CD4-positive, alpha-beta T cell treated with Interleukin-17A for 1 hour (primary cell): ENCODE measurements around the gene ARHGAP45.
"Not testable (repeated sequence)": the region's sequence is repeated elsewhere in the genome, so short reads cannot be mapped to it uniquely, and the experiment has no call there.

Experiments
- DNase-seq: peaks from one replicate; pipeline ENCODE4 v3.0.0-alpha.2; 2020

ARHGAP45 gene

DNA sequence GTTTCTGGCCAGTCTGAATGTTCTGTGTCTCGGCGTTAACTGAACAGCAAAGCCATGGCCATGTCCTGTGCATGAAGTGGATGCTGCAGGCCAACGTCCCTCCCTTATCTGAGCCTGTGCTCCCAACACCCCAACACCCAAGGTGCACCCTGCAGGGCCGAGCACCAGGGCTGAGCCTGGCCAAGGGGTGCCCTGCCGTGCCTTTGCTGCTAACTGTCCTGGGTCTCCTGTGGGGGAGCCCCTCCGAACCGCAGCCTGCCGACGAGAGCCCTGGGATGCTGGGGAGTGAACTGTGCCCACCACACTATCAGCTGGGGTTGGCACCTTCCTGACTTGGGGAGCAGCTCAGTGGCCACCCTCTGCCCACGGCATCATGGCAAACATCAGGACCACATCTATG, 54.4 kb downstream of the ARHGAP45 start:
- DNase-seq, result no peak

- DNase-seq, result no peak
Measured at GRCh38 chr19:1122021-1122971, 55.3 kb downstream of the ARHGAP45 start.

- DNase-seq, result peak; percentile 35
Measured at GRCh38 chr19:1122972-1123363, 56.0 kb downstream of the ARHGAP45 start.

- DNase-seq, result no peak
Measured at GRCh38 chr19:1123381-1123780, 56.4 kb downstream of the ARHGAP45 start.

DNA sequence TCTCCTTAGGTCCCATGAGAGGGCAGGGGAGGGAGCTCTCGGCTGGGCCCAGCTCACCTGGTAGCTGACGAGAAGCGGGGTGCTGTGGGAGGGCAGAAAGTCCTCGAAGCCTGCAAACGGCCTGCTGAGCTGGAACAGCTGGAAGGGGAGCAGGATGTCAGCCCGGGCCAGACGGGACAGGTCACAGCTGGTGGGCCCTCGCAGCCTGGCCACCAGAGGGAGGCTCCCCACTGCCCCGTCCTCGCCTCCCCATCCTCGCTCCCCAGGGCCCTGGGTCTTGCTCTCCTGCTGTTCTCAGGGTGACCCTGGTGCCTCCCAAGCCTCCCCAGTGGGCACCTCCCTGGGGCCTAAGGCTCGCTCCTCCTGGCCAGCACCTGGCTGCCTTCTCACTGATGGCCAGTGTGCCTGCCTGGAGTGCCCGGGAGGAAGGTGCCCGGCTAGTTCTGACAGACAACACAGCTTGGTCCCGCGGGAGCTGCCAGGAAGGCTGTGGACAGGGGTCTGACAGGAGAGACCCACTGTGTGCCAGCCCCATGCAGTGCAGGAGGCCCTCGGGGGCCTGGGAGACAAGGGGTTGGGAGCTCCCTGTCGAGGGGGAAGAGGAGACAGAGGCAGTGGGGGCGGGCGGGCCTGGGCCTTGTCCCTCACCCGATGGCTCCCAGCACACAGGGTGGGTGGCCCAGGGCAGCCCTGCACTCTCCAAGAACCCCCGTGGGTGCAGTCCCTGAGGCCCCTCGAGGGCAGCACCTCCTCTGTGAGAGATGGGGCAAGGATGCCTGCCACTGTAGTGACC, 57.1 kb downstream of the ARHGAP45 start:
- no peak for DNase-seq

GRCh38 chr19:1125601-1126467, 58.9 kb downstream of the ARHGAP45 start:
- no peak for DNase-seq

GRCh38 chr19:1126984-1127760, 60.2 kb downstream of the ARHGAP45 start:
- DNase-seq, result no peak

- DNase-seq, result no peak
Measured at GRCh38 chr19:1128106-1128505, 61.1 kb downstream of the ARHGAP45 start.

GRCh38 chr19:1129084-1129483, 62.1 kb downstream of the ARHGAP45 start:
- DNase-seq, result not testable (repeated sequence)

DNA sequence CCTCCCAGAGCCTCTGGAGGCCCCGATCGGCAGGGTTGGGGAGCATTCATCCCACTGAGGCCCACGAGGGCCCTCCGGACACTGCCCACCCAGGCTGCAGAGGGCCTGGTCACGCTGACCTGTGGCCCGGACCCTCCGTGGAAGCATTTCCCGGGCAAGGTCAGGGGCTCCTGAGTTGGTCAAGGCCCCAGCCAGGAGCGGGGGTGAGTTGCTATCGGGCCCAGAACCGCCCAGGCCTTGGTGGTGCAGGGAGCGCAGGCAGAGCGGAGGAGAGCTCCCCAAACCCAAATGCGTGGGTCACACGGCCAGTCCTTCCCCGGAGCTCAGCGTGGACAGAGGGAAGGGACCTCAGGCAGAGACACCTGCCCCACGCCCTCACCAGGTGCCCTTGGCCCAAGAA, 62.6 kb downstream of the ARHGAP45 start:
- DNase-seq, result no peak

- peak; percentile 52 for DNase-seq
Measured at GRCh38 chr19:1130771-1131717, 64.1 kb downstream of the ARHGAP45 start.

GRCh38 chr19:1131718-1132551, 65.0 kb downstream of the ARHGAP45 start:
- peak; percentile 88 for DNase-seq

GRCh38 chr19:1132552-1133383, 65.8 kb downstream of the ARHGAP45 start:
- DNase-seq, result peak; percentile 45

GRCh38 chr19:1133471-1133929, 66.5 kb downstream of the ARHGAP45 start:
- peak; percentile 91 for DNase-seq

GRCh38 chr19:1134431-1134830, 67.5 kb downstream of the ARHGAP45 start:
- DNase-seq, result no peak

GRCh38 chr19:1135454-1135853, 68.5 kb downstream of the ARHGAP45 start:
- DNase-seq, result no peak

- DNase-seq, result no peak
Measured at GRCh38 chr19:1136201-1136600, 69.2 kb downstream of the ARHGAP45 start.
